SH-SY5Y (cell line): ENCODE measurements around the gene PSTPIP1.

Source experiments
- GATA2 ChIP-seq: IDR thresholded peaks from 2 replicates; pipeline ENCODE4 v1.6.1; 2011; ENCODE audit warnings: mild to moderate bottlenecking, low read depth, low read length
- GATA3 ChIP-seq: IDR thresholded peaks from 2 replicates; pipeline ENCODE4 v1.6.1; 2011; ENCODE audit warnings: low read depth, mild to moderate bottlenecking, low read length, moderate library complexity

GRCh38 chr15:76974456-76975036, 20.4 kb upstream of the PSTPIP1 start:
- TF ChIP-seq GATA3 (no peak), GATA2 (no peak)
